Midbrain (tissue), 1 donor: ENCODE data around the gene SNHG17.

Experiments
- DNase-seq: peaks from one replicate; lab custom pipeline; 2025; lab: John Stamatoyannopoulos, UW

SNHG17 gene

GRCh38 chr20:38373231-38373867 lies 61.8 kb downstream of the SNHG17 start:
- DNase-seq, result no peak

GRCh38 chr20:38372806-38373205 lies 62.3 kb downstream of the SNHG17 start:
- DNase-seq, result no peak
